ENCODE measurements around the gene SPRED1. TPM values are rescaled to one million over a fixed set of nuclear protein-coding genes. Genes with fewer than 3 reads are reported as not detected.
"Not testable (repeated sequence)": the region's sequence is repeated elsewhere in the genome, so short reads cannot be mapped to it uniquely, and the experiment has no call there.

The SPRED1 gene
- total and polyA plus RNA-seq, 9 of the 15 experiments (the other 6 are each of a cell fraction or from before 2014, with no cell fraction given) = 2.8 to 17.4 (median 7.9) TPM

DNA sequence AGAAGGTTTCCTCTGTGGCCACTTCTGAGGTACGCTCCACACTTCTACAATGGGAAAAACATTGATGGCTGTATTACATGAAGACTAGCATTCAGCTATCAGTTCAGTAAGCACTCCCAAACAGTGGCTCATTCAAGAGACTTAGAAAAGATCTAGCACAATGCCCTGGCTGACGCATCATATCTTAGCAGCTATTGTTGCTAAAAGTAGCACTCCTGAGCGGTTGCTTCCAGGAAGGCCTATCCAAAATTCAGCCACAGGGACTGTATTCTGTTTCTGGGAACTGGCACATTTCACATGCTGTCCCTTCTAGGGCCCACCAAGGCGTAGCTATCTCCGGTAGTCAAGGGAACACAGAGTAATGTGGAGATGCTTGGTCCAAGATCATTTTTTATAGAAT lies 21.2 kb upstream of the SPRED1 start:
- 22% methylated on average over 5 of the region's 5 CpGs for WGBS (ENCODE audit: insufficient coverage, low coverage, missing lambda C conversion rate)
- Histone ChIP-seq H3K4me1 (replicated peaks in 1 of 2; ENCODE audit: control insufficient read depth in 2 of 2, insufficient read depth in 2 of 2, low read length in 2 of 2) (no peaks in the 10 kb centered on the region; a peak in 1 of 5 replicates), H3K9me3 (replicated peaks; ENCODE audit: control insufficient read depth, insufficient read depth, low read depth, low read length) (no peaks in the 10 kb centered on the region), H3K27ac (ENCODE audit: extremely low read depth, low read depth, low read length) (no peak overlapping the region), H2AFZ (ENCODE audit: low read depth, low read length) (no peak overlapping the region), H3K9ac (ENCODE audit: insufficient read depth in 1 of 2, low read depth in 2 of 2, low read length in 2 of 2) (no peak overlapping the region), H3K79me2 (ENCODE audit: control insufficient read depth, insufficient read depth, low read length) (no peaks in the 10 kb centered on the region), H4K20me1 (replicated peaks; ENCODE audit: control insufficient read depth, insufficient read depth, low read length) (no peaks in the 10 kb centered on the region), H3K4me3 (no peak overlapping the region), H3K36me3 (ENCODE audit: control insufficient read depth, insufficient read depth, low read length) (no peaks in the 10 kb centered on the region), H3K27me3 (ENCODE audit: control insufficient read depth in 2 of 2, insufficient read depth in 2 of 2, low read length in 2 of 2) (peaks cover 6% of the 10 kb centered on the region in 2 experiments; a peak in 2 of 5 replicates), H3K9me1 (ENCODE audit: control insufficient read depth, insufficient read depth, low read length) (no peaks in the 10 kb centered on the region), H3K4me2 (ENCODE audit: insufficient read depth, low read length) (no peak overlapping the region)
- ChIA-PET POLR2A (no interaction called here), CTCF (ENCODE audit: low intra/inter-chr PET ratio) (no interaction called here)
- FAIRE-seq (no peak), ATAC-seq (no peak), DNase-seq (ENCODE audit: extremely low read depth in 1 of 4, low spot score in 3 of 4) (no peak)
- BruUV-seq (replicated peaks) = no TSS peak
- TF ChIP-seq KLF1 (tag; IDR thresholded peaks at IDR 0.05) (no peak), SOX6 (IDR thresholded peaks at IDR 0.05) (peak; percentile 44; the same call in 1 of the 2 replicates)
- in situ Hi-C loops (cut with MboI) = no loop called here
- intact Hi-C loops (cut with micrococcal nuclease) = no loop called here

DNA sequence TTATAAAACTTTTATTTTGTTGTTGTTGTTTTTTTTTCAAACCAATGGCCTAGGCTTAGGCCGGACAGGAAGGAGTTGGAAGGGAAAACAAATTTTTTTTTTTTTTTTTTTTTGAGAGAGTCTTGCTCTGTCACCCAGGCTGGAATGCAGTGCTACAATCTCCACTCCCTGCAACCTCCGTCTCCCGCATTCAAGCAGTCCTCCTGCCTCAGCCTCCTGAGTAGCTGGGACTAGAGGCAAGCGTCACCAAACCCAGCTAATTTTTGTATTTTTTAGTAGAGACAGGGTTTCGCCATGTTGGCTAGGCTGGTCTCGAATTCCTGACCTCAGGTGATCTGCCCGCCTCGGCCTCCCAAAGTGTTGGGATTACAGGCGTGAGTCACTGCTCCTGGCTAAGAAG lies 15.6 kb upstream of the SPRED1 start:
- H3K9me3 ChIP-seq (replicated peaks; ENCODE audit: control insufficient read depth, insufficient read depth, low read depth, low read length); H3K27ac ChIP-seq (ENCODE audit: extremely low read depth, low read depth, low read length); H3K9ac ChIP-seq (ENCODE audit: insufficient read depth in 1 of 2, low read depth in 2 of 2, low read length in 2 of 2); H3K4me3 ChIP-seq; H2AFZ ChIP-seq (ENCODE audit: low read depth, low read length); H3K9me1 ChIP-seq (ENCODE audit: control insufficient read depth, insufficient read depth, low read length); in situ Hi-C loops (cut with MboI); FAIRE-seq; H4K20me1 ChIP-seq (replicated peaks; ENCODE audit: control insufficient read depth, insufficient read depth, low read length); H3K79me2 ChIP-seq (ENCODE audit: control insufficient read depth, insufficient read depth, low read length); BruUV-seq (replicated peaks); ATAC-seq; H3K4me1 ChIP-seq (replicated peaks in 1 of 2; ENCODE audit: control insufficient read depth in 2 of 2, insufficient read depth in 2 of 2, low read length in 2 of 2); DNase-seq (ENCODE audit: extremely low read depth in 1 of 4, low spot score in 3 of 4); CTCF ChIA-PET (ENCODE audit: low intra/inter-chr PET ratio); H3K36me3 ChIP-seq (ENCODE audit: control insufficient read depth, insufficient read depth, low read length); intact Hi-C loops (cut with micrococcal nuclease); H3K4me2 ChIP-seq (ENCODE audit: insufficient read depth, low read length): not testable (repeated sequence)
- WGBS (ENCODE audit: insufficient coverage, low coverage, missing lambda C conversion rate) = 17% methylated on average over 8 of the region's 9 CpGs
- H3K27me3 ChIP-seq (ENCODE audit: control insufficient read depth in 2 of 2, insufficient read depth in 2 of 2, low read length in 2 of 2) = peaks cover 9 to 11% of the 10 kb centered on the region in 2 experiments; a peak in 2 of 5 replicates
- POLR2A ChIA-PET = interaction anchor here (0.7 kb wide), 1 partner anchor 31 kb away, joined by 4 read pairs; no protein-coding TSS in a partner anchor
